Fibroblast of skin of left biceps (primary cell): ENCODE data around the gene SMTNL1.
"Not testable (repeated sequence)": the region's sequence is repeated elsewhere in the genome, so short reads cannot be mapped to it uniquely, and the experiment has no call there.

Experiments
- DNase-seq, 2 experiments: peaks; one replicate each; pipeline ENCODE4 v3.0.0-alpha.2; 2013; ENCODE audit warnings: low read depth in 2 of 2

SMTNL1 gene

GRCh38 chr11:57508341-57509170 lies 28.8 kb upstream of the SMTNL1 start:
- no peak for DNase-seq

- no peak for DNase-seq
These were observed 25.5 kb upstream of the SMTNL1 start for GRCh38 chr11:57511741-57512430.

GRCh38 chr11:57512646-57513451 lies 24.5 kb upstream of the SMTNL1 start:
- DNase-seq: no peak

GRCh38 chr11:57513452-57513795 lies 24.0 kb upstream of the SMTNL1 start:
- no peak for DNase-seq

- no peak for DNase-seq
These were observed 23.4 kb upstream of the SMTNL1 start for GRCh38 chr11:57513911-57514537.

- no peak for DNase-seq
These were observed 22.7 kb upstream of the SMTNL1 start for GRCh38 chr11:57514538-57515331.

- no peak for DNase-seq
These were observed 21.9 kb upstream of the SMTNL1 start, which contains the start of gene SLC43A1 for GRCh38 chr11:57515332-57516060. TSS of gene SLC43A1 (minus strand) at chr11:57515702. CDS start at chr11:57514111, 1,591 bp downstream.

- DNase-seq: no peak
These were observed 21.3 kb upstream of the SMTNL1 start for GRCh38 chr11:57516061-57516443.

- DNase-seq: no peak
These were observed 16.3 kb upstream of the SMTNL1 start for GRCh38 chr11:57521116-57521515.

GRCh38 chr11:57523419-57523818 lies 14.0 kb upstream of the SMTNL1 start:
- DNase-seq: no peak

- peak in 1 of 2 experiments; percentile 18 for DNase-seq
These were observed 10.3 kb upstream of the SMTNL1 start for GRCh38 chr11:57527056-57527631.

- DNase-seq: no peak
These were observed 8.4 kb upstream of the SMTNL1 start for GRCh38 chr11:57529012-57529411.

- DNase-seq: no peak
These were observed 7.2 kb upstream of the SMTNL1 start for GRCh38 chr11:57530215-57530595.

- peak; percentile 91 to 92 for DNase-seq
These were observed 6.5 kb upstream of the SMTNL1 start, which contains the start of gene TIMM10 for GRCh38 chr11:57530596-57531507. TSS of gene TIMM10 (minus strand) at chr11:57530754. CDS start at chr11:57530189, 565 bp downstream.

- DNase-seq: not testable (repeated sequence)
These were observed 2.9 kb upstream of the SMTNL1 start for GRCh38 chr11:57534449-57534848.

- no peak for DNase-seq
These were observed 1.9 kb downstream of the SMTNL1 start for GRCh38 chr11:57539342-57539741.

GRCh38 chr11:57541169-57541568 lies 3.8 kb downstream of the SMTNL1 start:
- no peak for DNase-seq

- DNase-seq: no peak
These were observed 5.2 kb downstream of the SMTNL1 start for GRCh38 chr11:57542582-57542981.

- no peak for DNase-seq
These were observed 6.2 kb downstream of the SMTNL1 start for GRCh38 chr11:57543593-57543992.
